ENCODE results near the gene PRMT7. TPM values are rescaled to one million over a fixed set of nuclear protein-coding genes. Genes with fewer than 3 reads are reported as not detected.

The PRMT7 gene
- polyA plus RNA-seq, 1 donor (not counting 4 experiments of a cell fraction or from before 2014, with no cell fraction given), result 27.4 TPM

DNA sequence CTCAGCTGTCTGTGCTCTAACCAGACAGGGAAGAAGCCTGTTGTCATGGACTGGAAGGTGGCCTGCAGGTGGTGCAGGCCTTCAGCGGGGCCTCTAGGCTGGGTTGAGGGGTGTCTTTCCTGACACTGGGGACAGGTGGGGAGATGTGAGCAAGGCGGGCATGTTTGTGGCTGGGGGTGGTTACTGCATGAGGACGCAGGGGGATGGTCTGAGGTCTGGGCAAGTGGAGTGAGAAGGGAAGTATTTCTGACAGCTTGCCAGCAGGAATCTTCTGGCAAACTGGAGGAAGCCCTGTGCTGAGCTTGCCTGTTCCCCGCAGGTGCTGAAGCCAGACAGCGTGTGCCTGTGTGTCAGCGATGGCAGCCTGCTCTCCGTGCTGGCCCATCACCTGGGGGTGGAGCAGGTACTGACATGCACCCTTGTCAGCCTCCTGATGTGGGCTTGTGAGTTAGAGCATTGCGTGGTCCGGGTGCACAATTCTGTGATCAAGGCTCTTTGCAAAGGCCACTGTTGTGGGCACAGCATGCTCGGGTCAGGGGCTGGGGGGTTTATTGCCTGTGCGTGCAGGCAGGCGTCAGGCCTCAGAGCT lies 36.2 kb downstream of the PRMT7 start:
- DNase-seq (ENCODE audit: low read depth, low spot score) (no peak), FAIRE-seq (no peak)
- H3K79me2 ChIP-seq (ENCODE audit: control insufficient read depth, insufficient read depth, low read length), result no peaks in the 10 kb centered on the region
- no peaks in the 10 kb centered on the region for H3K9me3 ChIP-seq (ENCODE audit: control insufficient read depth, low read depth, low read length)
- H3K4me3 ChIP-seq (ENCODE audit: control insufficient read depth in 2 of 3, extremely low read depth in 1 of 3, insufficient read depth in 2 of 3, low read depth in 1 of 3, low read length in 3 of 3), result no peak overlapping the region
- peaks cover 7% of the 10 kb centered on the region for H3K4me1 ChIP-seq (ENCODE audit: control insufficient read depth, extremely low read depth, insufficient read depth, low read length)
- peaks cover 18 to 34% of the 10 kb centered on the region in 2 experiments for H3K36me3 ChIP-seq (ENCODE audit: control insufficient read depth in 2 of 2, extremely low read depth in 1 of 2, insufficient read depth in 2 of 2, low read length in 2 of 2)
- peaks cover 4% of the 10 kb centered on the region for H4K20me1 ChIP-seq (ENCODE audit: control insufficient read depth, extremely low read depth, insufficient read depth, low read length)
- H3K9ac ChIP-seq (ENCODE audit: control insufficient read depth, extremely low read depth, insufficient read depth, low read length), result no peak overlapping the region
- no peak overlapping the region for H3K4me2 ChIP-seq (ENCODE audit: control insufficient read depth, extremely low read depth, insufficient read depth, low read depth, low read length)
- TF ChIP-seq EZH2 (IDR thresholded peaks at IDR 0.05; ENCODE audit: low read length), result no peak
- TF ChIP-seq, protein P1, sequence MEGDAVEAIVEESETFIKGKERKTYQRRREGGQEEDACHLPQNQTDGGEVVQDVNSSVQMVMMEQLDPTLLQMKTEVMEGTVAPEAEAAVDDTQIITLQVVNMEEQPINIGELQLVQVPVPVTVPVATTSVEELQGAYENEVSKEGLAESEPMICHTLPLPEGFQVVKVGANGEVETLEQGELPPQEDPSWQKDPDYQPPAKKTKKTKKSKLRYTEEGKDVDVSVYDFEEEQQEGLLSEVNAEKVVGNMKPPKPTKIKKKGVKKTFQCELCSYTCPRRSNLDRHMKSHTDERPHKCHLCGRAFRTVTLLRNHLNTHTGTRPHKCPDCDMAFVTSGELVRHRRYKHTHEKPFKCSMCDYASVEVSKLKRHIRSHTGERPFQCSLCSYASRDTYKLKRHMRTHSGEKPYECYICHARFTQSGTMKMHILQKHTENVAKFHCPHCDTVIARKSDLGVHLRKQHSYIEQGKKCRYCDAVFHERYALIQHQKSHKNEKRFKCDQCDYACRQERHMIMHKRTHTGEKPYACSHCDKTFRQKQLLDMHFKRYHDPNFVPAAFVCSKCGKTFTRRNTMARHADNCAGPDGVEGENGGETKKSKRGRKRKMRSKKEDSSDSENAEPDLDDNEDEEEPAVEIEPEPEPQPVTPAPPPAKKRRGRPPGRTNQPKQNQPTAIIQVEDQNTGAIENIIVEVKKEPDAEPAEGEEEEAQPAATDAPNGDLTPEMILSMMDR (optimal IDR thresholded peaks at IDR 0.05 in 1 of 3, IDR thresholded peaks at IDR 0.05 in 1 of 3, conservative IDR thresholded peaks at IDR 0.05 in 1 of 3; ENCODE audit: extremely low read depth in 1 of 3, insufficient read depth in 2 of 3, low read length in 3 of 3), result no peak
- no peak overlapping the region for H2AFZ ChIP-seq (ENCODE audit: control insufficient read depth, low read length)
- H3K27ac ChIP-seq (ENCODE audit: control insufficient read depth, insufficient read depth, low read length), result no peak overlapping the region
- H3K27me3 ChIP-seq (ENCODE audit: control insufficient read depth, extremely low read depth, insufficient read depth, low read length), result no peaks in the 10 kb centered on the region
- dilution Hi-C loops (cut with MboI; ENCODE audit: extremely low pct_ligation_motif_present, low sequenced_read_pairs), result no loop called here
- no peaks in the 10 kb centered on the region for H3K9me1 ChIP-seq (ENCODE audit: control insufficient read depth, extremely low read depth, insufficient read depth, low read length)

DNA sequence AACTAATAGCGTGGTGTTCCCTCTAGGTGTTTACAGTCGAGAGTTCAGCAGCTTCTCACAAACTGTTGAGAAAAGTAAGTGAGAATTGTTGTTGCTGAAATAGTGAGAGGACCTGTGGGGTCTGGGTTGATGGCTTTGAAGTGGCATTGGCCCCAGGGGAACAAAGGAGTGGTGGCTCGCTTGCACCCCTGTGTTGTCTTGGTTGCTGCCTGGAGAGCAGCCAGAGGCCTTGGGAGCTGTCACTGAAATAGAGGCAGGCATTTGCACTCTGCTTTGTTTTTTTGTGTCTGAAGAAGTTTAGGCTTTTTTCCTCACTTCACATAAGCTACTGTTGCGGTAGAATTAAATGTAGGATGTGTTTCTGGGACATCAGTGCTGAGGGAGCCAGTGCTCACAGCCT lies 36.8 kb downstream of the PRMT7 start:
- Histone ChIP-seq H3K4me2 (ENCODE audit: control insufficient read depth, extremely low read depth, insufficient read depth, low read depth, low read length) (no peak overlapping the region), H3K9ac (ENCODE audit: control insufficient read depth, extremely low read depth, insufficient read depth, low read length) (no peak overlapping the region), H3K36me3 (ENCODE audit: control insufficient read depth in 2 of 2, extremely low read depth in 1 of 2, insufficient read depth in 2 of 2, low read length in 2 of 2) (peaks cover 19 to 30% of the 10 kb centered on the region in 2 experiments), H3K9me1 (ENCODE audit: control insufficient read depth, extremely low read depth, insufficient read depth, low read length) (no peaks in the 10 kb centered on the region), H3K4me3 (ENCODE audit: control insufficient read depth in 2 of 3, extremely low read depth in 1 of 3, insufficient read depth in 2 of 3, low read depth in 1 of 3, low read length in 3 of 3) (no peak overlapping the region), H2AFZ (ENCODE audit: control insufficient read depth, low read length) (no peak overlapping the region), H3K79me2 (ENCODE audit: control insufficient read depth, insufficient read depth, low read length) (no peaks in the 10 kb centered on the region), H3K27ac (ENCODE audit: control insufficient read depth, insufficient read depth, low read length) (no peak overlapping the region), H3K9me3 (ENCODE audit: control insufficient read depth, low read depth, low read length) (no peaks in the 10 kb centered on the region), H4K20me1 (ENCODE audit: control insufficient read depth, extremely low read depth, insufficient read depth, low read length) (peaks cover 4% of the 10 kb centered on the region), H3K4me1 (ENCODE audit: control insufficient read depth, extremely low read depth, insufficient read depth, low read length) (peaks cover 7% of the 10 kb centered on the region), H3K27me3 (ENCODE audit: control insufficient read depth, extremely low read depth, insufficient read depth, low read length) (no peaks in the 10 kb centered on the region)
- FAIRE-seq (no peak), DNase-seq (ENCODE audit: low read depth, low spot score) (no peak)
- no peak for TF ChIP-seq EZH2 (IDR thresholded peaks at IDR 0.05; ENCODE audit: low read length)
- TF ChIP-seq, protein P1 (optimal IDR thresholded peaks at IDR 0.05 in 1 of 3, IDR thresholded peaks at IDR 0.05 in 1 of 3, conservative IDR thresholded peaks at IDR 0.05 in 1 of 3; ENCODE audit: extremely low read depth in 1 of 3, insufficient read depth in 2 of 3, low read length in 3 of 3), result no peak
- dilution Hi-C loops (cut with MboI; ENCODE audit: extremely low pct_ligation_motif_present, low sequenced_read_pairs), result no loop called here

Measured in keratinocyte (primary cell).